ENCODE results near the gene NMNAT3.

NMNAT3 gene

GRCh38 chr3:139521144-139521543 is 156.6 kb downstream of the NMNAT3 start:
- H3K4me3 ChIP-seq (ENCODE audit: low read depth, low read length), result no peak overlapping the region
- no peak for TF ChIP-seq CTCF (IDR thresholded peaks at IDR 0.05; ENCODE audit: insufficient read depth, low read depth, low read length, missing control alignments)
- DNase-seq (ENCODE audit: low read depth), result no peak

- DNase-seq (ENCODE audit: low read depth), result peak; percentile 46
- peak; percentile 33 for TF ChIP-seq CTCF (IDR thresholded peaks at IDR 0.05; ENCODE audit: insufficient read depth, low read depth, low read length, missing control alignments)
- H3K4me3 ChIP-seq (ENCODE audit: low read depth, low read length), result no peak overlapping the region
Measured at GRCh38 chr3:139519998-139520737, 157.6 kb downstream of the NMNAT3 start.

- TF ChIP-seq CTCF (IDR thresholded peaks at IDR 0.05; ENCODE audit: insufficient read depth, low read depth, low read length, missing control alignments), result no peak
- no peak for DNase-seq (ENCODE audit: low read depth)
- H3K4me3 ChIP-seq (ENCODE audit: low read depth, low read length), result no peak overlapping the region
Measured at GRCh38 chr3:139518926-139519842, 158.6 kb downstream of the NMNAT3 start.

- no peak for DNase-seq (ENCODE audit: low read depth)
- TF ChIP-seq CTCF (IDR thresholded peaks at IDR 0.05; ENCODE audit: insufficient read depth, low read depth, low read length, missing control alignments), result no peak
- no peak overlapping the region for H3K4me3 ChIP-seq (ENCODE audit: low read depth, low read length)
Measured at GRCh38 chr3:139518306-139518705, 159.5 kb downstream of the NMNAT3 start.

- DNase-seq (ENCODE audit: low read depth), result no peak
- no peak overlapping the region for H3K4me3 ChIP-seq (ENCODE audit: low read depth, low read length)
- no peak for TF ChIP-seq CTCF (IDR thresholded peaks at IDR 0.05; ENCODE audit: insufficient read depth, low read depth, low read length, missing control alignments)
Measured at GRCh38 chr3:139517321-139518065, 160.3 kb downstream of the NMNAT3 start.

GRCh38 chr3:139514741-139515140 is 163.0 kb downstream of the NMNAT3 start:
- H3K4me3 ChIP-seq (ENCODE audit: low read depth, low read length), result no peak overlapping the region
- no peak for TF ChIP-seq CTCF (IDR thresholded peaks at IDR 0.05; ENCODE audit: insufficient read depth, low read depth, low read length, missing control alignments)

More at GRCh38 chr3:139514741-139515140, 163.0 kb downstream of the NMNAT3 start:
- no peak for DNase-seq (ENCODE audit: low read depth)
